ENCODE data around the gene MRFAP1.
A peak's percentile ranks its signal among the peaks of the same experiment; 100 is the strongest.

The MRFAP1 gene

DNA sequence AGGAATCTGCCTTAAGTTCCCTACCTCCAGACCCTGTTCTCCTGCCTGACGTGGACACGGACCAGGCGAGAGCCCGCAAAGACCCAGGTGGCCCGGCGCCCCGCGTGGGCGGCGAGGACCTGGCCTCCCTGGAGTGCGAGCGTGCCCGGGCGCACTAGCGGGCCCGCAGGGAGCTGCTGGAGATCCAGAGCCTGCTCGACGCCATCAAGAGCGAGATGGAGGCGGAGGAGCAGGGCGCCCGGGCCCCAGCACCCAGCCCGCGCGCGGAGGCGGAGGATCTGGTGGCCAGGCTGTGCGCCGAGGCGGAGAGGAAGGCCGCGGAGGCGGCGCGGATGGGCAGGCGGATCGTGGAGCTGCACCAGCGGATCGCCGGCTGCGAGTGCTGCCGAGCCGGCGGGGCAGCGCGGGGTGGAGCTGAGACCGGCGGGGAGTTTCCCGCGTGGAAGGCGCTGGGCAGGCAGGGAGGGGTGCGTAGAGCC is 18.2 kb downstream of the MRFAP1 start:
- peak overlapping the region in 1 of 2 experiments; percentile 29 for H3K4me3 ChIP-seq (ENCODE audit: low read depth in 1 of 2, low read length in 1 of 2)
- TF ChIP-seq, protein P1, sequence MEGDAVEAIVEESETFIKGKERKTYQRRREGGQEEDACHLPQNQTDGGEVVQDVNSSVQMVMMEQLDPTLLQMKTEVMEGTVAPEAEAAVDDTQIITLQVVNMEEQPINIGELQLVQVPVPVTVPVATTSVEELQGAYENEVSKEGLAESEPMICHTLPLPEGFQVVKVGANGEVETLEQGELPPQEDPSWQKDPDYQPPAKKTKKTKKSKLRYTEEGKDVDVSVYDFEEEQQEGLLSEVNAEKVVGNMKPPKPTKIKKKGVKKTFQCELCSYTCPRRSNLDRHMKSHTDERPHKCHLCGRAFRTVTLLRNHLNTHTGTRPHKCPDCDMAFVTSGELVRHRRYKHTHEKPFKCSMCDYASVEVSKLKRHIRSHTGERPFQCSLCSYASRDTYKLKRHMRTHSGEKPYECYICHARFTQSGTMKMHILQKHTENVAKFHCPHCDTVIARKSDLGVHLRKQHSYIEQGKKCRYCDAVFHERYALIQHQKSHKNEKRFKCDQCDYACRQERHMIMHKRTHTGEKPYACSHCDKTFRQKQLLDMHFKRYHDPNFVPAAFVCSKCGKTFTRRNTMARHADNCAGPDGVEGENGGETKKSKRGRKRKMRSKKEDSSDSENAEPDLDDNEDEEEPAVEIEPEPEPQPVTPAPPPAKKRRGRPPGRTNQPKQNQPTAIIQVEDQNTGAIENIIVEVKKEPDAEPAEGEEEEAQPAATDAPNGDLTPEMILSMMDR (IDR thresholded peaks at IDR 0.05): no peak
- no peaks in the 10 kb centered on the region for H3K9me3 ChIP-seq
- H3K27ac ChIP-seq: no peak overlapping the region
- peaks cover 9 to 17% of the 10 kb centered on the region in 2 experiments for H3K4me1 ChIP-seq (ENCODE audit: control insufficient read depth in 1 of 2, insufficient read depth in 1 of 2, low read depth in 1 of 2, low read length in 1 of 2)
- H3K36me3 ChIP-seq: no peaks in the 10 kb centered on the region
- H3K27me3 ChIP-seq: peaks cover 66% of the 10 kb centered on the region

DNA sequence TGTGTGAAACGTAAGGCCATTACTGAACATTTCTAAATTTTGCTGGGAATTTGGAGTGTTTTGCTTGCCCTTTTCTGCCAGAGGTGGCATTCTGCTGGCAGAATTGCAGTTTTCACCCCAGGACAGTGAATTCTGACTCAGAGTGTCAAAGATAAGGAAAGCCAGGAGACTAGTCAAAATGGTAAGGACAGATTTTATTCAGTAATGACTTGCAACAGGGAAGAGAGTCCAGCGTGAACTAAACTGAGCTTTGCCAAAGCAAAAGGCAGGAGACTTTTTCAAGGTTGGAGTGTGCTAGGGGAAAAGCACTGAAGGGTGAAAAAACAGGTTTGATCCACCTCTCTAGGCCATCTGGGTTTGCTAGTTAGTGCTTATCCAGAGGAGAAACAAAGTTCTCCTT is 19.4 kb downstream of the MRFAP1 start:
- Histone ChIP-seq H3K4me3 (ENCODE audit: low read depth in 1 of 2, low read length in 1 of 2) (no peak overlapping the region), H3K27me3 (peaks cover 79% of the 10 kb centered on the region), H3K27ac (no peak overlapping the region), H3K36me3 (no peaks in the 10 kb centered on the region), H3K9me3 (no peaks in the 10 kb centered on the region), H3K4me1 (ENCODE audit: control insufficient read depth in 1 of 2, insufficient read depth in 1 of 2, low read depth in 1 of 2, low read length in 1 of 2) (peaks cover 20 to 23% of the 10 kb centered on the region in 2 experiments)
- TF ChIP-seq, protein P1 (IDR thresholded peaks at IDR 0.05): no peak

DNA sequence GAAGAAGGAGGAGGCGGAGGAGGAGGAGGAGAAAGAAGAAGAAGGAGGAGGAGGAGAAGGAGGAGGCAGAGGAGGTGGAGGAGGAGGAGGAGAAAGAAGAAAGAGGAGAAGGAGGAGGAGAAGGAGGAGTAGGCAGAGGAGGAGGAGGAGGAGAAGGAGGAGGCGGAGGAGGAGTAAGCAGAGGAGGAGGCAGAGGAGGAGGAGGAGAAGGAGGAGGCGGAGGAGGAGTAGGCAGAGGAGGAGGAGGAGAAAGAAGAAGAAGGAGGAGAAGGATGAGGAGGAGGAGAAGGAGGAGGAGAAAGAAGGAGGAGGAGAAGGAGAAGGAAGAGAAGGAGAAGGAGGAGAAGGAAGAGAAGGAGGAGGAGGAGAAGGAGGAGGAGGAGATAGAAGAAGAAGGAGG is 19.9 kb downstream of the MRFAP1 start:
- Histone ChIP-seq H3K27ac (no peak overlapping the region), H3K4me3 (ENCODE audit: low read depth in 1 of 2, low read length in 1 of 2) (no peak overlapping the region), H3K9me3 (no peaks in the 10 kb centered on the region), H3K27me3 (peaks cover 84% of the 10 kb centered on the region), H3K36me3 (no peaks in the 10 kb centered on the region), H3K4me1 (ENCODE audit: control insufficient read depth in 1 of 2, insufficient read depth in 1 of 2, low read depth in 1 of 2, low read length in 1 of 2) (peaks cover 20 to 23% of the 10 kb centered on the region in 2 experiments)
- TF ChIP-seq, protein P1 (IDR thresholded peaks at IDR 0.05): no peak

DNA sequence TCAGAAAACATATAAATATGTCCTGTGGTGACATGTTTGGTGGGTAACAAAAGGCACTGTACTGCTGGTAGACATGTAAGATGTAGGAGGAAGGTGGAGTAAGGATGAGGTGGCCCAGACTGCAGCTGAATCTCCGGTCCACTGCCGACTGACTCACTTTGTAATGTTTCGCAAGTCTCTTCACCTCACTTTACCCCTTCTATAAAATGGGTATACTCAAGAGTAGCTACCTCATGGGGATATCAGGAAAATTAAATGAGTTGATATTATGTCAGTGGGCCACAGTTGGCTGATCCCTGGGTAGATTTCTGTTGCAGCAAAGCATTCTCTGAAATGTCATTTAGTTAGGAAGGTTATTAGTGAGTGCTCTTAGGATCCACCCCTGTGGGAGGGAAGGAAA is 22.1 kb downstream of the MRFAP1 start:
- Histone ChIP-seq H3K9me3 (no peaks in the 10 kb centered on the region), H3K4me1 (ENCODE audit: control insufficient read depth in 1 of 2, insufficient read depth in 1 of 2, low read depth in 1 of 2, low read length in 1 of 2) (peaks cover 20 to 23% of the 10 kb centered on the region in 2 experiments), H3K4me3 (ENCODE audit: low read depth in 1 of 2, low read length in 1 of 2) (no peak overlapping the region), H3K27me3 (peaks cover 85% of the 10 kb centered on the region), H3K36me3 (no peaks in the 10 kb centered on the region), H3K27ac (no peak overlapping the region)
- TF ChIP-seq, protein P1 (IDR thresholded peaks at IDR 0.05): no peak

DNA sequence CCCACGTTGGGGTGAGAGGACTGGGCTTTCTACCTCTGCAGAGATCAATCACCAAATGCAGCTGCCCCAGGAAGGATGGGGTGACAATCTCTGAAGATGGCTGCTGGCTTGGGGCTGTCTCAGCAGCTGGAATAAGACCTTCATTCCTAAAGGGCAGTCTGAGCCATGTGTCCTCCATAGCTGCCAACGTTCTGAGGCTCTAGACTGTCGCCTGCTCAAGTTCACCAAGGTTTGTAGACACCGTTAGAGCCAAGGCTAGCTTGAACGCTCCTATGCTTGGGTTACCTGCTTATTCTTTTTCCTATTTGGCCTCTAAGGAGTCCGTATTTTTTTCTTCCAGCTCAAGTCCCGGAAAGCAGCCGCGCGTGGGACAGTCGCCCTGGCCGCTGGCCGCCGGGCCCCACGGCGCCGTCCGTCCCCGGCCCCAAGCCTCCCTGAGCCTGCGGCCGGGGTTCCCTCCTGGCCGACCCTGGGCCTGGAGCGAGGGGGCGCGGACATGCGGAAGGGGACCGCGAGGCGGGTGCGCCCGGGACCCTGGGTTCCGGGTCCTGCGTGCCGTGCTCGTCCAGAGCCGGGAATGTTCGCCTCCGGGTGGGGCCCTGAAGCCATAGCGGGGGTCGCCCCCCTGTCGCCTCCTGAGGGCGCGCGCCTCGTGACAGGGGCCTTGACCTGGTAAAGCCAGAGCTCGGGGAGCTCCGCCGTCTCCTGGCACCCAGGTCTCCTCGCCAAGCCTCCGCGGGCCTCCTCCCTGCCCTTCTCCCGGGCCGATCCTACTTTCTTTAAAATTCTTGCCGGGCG is 23.3 kb downstream of the MRFAP1 start:
- Histone ChIP-seq H3K4me3 (ENCODE audit: low read depth in 1 of 2, low read length in 1 of 2) (peak overlapping the region in 1 of 2 experiments; percentile 7), H3K36me3 (no peaks in the 10 kb centered on the region), H3K27me3 (peaks cover 73% of the 10 kb centered on the region), H3K4me1 (ENCODE audit: control insufficient read depth in 1 of 2, insufficient read depth in 1 of 2, low read depth in 1 of 2, low read length in 1 of 2) (peaks cover 12 to 16% of the 10 kb centered on the region in 2 experiments), H3K27ac (no peak overlapping the region), H3K9me3 (no peaks in the 10 kb centered on the region)
- TF ChIP-seq, protein P1 (IDR thresholded peaks at IDR 0.05): no peak

All from neutrophil (primary cell).